ENCODE results near the gene NUP93.

NUP93 gene

GRCh38 chr16:56869513-56870275, 139.8 kb downstream of the NUP93 start:
- no peaks in the 10 kb centered on the region for H3K9me3 ChIP-seq (ENCODE audit: low read depth, low read length)
- DNase-seq (ENCODE audit: low read depth, low spot score): no peak
- TF ChIP-seq POLR2AphosphoS5 (IDR thresholded peaks at IDR 0.05; ENCODE audit: borderline replicate concordance, low read depth, low read length) (no peak), EZH2 (IDR thresholded peaks at IDR 0.05) (no peak), FOXP2 (optimal IDR thresholded peaks at IDR 0.05; ENCODE audit: control extremely low read depth, extremely low read length, insufficient read depth) (no peak)
- H3K9ac ChIP-seq (ENCODE audit: insufficient read length): no peak overlapping the region
- H3K36me3 ChIP-seq (ENCODE audit: insufficient read depth, low read length): no peaks in the 10 kb centered on the region
- H3K27ac ChIP-seq: no peak overlapping the region
- no peak overlapping the region for H3K4me3 ChIP-seq

- TF ChIP-seq EZH2 (IDR thresholded peaks at IDR 0.05): no peak
- no peak for TF ChIP-seq FOXP2 (optimal IDR thresholded peaks at IDR 0.05; ENCODE audit: control extremely low read depth, extremely low read length, insufficient read depth)
- TF ChIP-seq POLR2AphosphoS5 (IDR thresholded peaks at IDR 0.05; ENCODE audit: borderline replicate concordance, low read depth, low read length): no peak
- no peaks in the 10 kb centered on the region for H3K36me3 ChIP-seq (ENCODE audit: insufficient read depth, low read length)
- no peak overlapping the region for H3K9ac ChIP-seq (ENCODE audit: insufficient read length)
- no peak overlapping the region for H3K27ac ChIP-seq
- H3K4me3 ChIP-seq: no peak overlapping the region
- DNase-seq (ENCODE audit: low read depth, low spot score): no peak
- no peaks in the 10 kb centered on the region for H3K9me3 ChIP-seq (ENCODE audit: low read depth, low read length)
These were observed 140.5 kb downstream of the NUP93 start for GRCh38 chr16:56870276-56870888.

GRCh38 chr16:56871172-56871593, 141.3 kb downstream of the NUP93 start:
- Histone ChIP-seq H3K9ac (ENCODE audit: insufficient read length) (no peak overlapping the region), H3K4me3 (no peak overlapping the region), H3K9me3 (ENCODE audit: low read depth, low read length) (no peaks in the 10 kb centered on the region), H3K27ac (no peak overlapping the region), H3K36me3 (ENCODE audit: insufficient read depth, low read length) (no peaks in the 10 kb centered on the region)
- TF ChIP-seq POLR2AphosphoS5 (IDR thresholded peaks at IDR 0.05; ENCODE audit: borderline replicate concordance, low read depth, low read length) (no peak), EZH2 (IDR thresholded peaks at IDR 0.05) (no peak), FOXP2 (optimal IDR thresholded peaks at IDR 0.05; ENCODE audit: control extremely low read depth, extremely low read length, insufficient read depth) (no peak)
- DNase-seq (ENCODE audit: low read depth, low spot score): no peak

- H3K9ac ChIP-seq (ENCODE audit: insufficient read length): no peak overlapping the region
- no peak for TF ChIP-seq EZH2 (IDR thresholded peaks at IDR 0.05)
- TF ChIP-seq POLR2AphosphoS5 (IDR thresholded peaks at IDR 0.05; ENCODE audit: borderline replicate concordance, low read depth, low read length): no peak
- TF ChIP-seq FOXP2 (optimal IDR thresholded peaks at IDR 0.05; ENCODE audit: control extremely low read depth, extremely low read length, insufficient read depth): no peak
- DNase-seq (ENCODE audit: low read depth, low spot score): no peak
- H3K4me3 ChIP-seq: no peak overlapping the region
- H3K36me3 ChIP-seq (ENCODE audit: insufficient read depth, low read length): no peaks in the 10 kb centered on the region
- H3K9me3 ChIP-seq (ENCODE audit: low read depth, low read length): no peaks in the 10 kb centered on the region
- no peak overlapping the region for H3K27ac ChIP-seq
These were observed 143.0 kb downstream of the NUP93 start for GRCh38 chr16:56872863-56873391.

- no peak overlapping the region for H3K4me3 ChIP-seq
- no peak overlapping the region for H3K9ac ChIP-seq (ENCODE audit: insufficient read length)
- H3K9me3 ChIP-seq (ENCODE audit: low read depth, low read length): no peaks in the 10 kb centered on the region
- no peak for TF ChIP-seq FOXP2 (optimal IDR thresholded peaks at IDR 0.05; ENCODE audit: control extremely low read depth, extremely low read length, insufficient read depth)
- TF ChIP-seq POLR2AphosphoS5 (IDR thresholded peaks at IDR 0.05; ENCODE audit: borderline replicate concordance, low read depth, low read length): no peak
- no peaks in the 10 kb centered on the region for H3K36me3 ChIP-seq (ENCODE audit: insufficient read depth, low read length)
- no peak overlapping the region for H3K27ac ChIP-seq
- DNase-seq (ENCODE audit: low read depth, low spot score): no peak
These were observed 144.9 kb downstream of the NUP93 start for GRCh38 chr16:56874800-56875199.

GRCh38 chr16:56876048-56876447, 146.1 kb downstream of the NUP93 start:
- no peaks in the 10 kb centered on the region for H3K9me3 ChIP-seq (ENCODE audit: low read depth, low read length)
- no peak overlapping the region for H3K9ac ChIP-seq (ENCODE audit: insufficient read length)
- H3K36me3 ChIP-seq (ENCODE audit: insufficient read depth, low read length): no peaks in the 10 kb centered on the region
- DNase-seq (ENCODE audit: low read depth, low spot score): no peak
- H3K27ac ChIP-seq: no peak overlapping the region
- TF ChIP-seq POLR2AphosphoS5 (IDR thresholded peaks at IDR 0.05; ENCODE audit: borderline replicate concordance, low read depth, low read length): no peak
- no peak for TF ChIP-seq FOXP2 (optimal IDR thresholded peaks at IDR 0.05; ENCODE audit: control extremely low read depth, extremely low read length, insufficient read depth)
- no peak for TF ChIP-seq EZH2 (IDR thresholded peaks at IDR 0.05)
- no peak overlapping the region for H3K4me3 ChIP-seq

- Histone ChIP-seq H3K27ac (no peak overlapping the region), H3K36me3 (ENCODE audit: insufficient read depth, low read length) (no peaks in the 10 kb centered on the region), H3K9ac (ENCODE audit: insufficient read length) (no peak overlapping the region), H3K9me3 (ENCODE audit: low read depth, low read length) (no peaks in the 10 kb centered on the region), H3K4me3 (no peak overlapping the region)
- TF ChIP-seq POLR2AphosphoS5 (IDR thresholded peaks at IDR 0.05; ENCODE audit: borderline replicate concordance, low read depth, low read length) (no peak), EZH2 (IDR thresholded peaks at IDR 0.05) (no peak), FOXP2 (optimal IDR thresholded peaks at IDR 0.05; ENCODE audit: control extremely low read depth, extremely low read length, insufficient read depth) (no peak)
- DNase-seq (ENCODE audit: low read depth, low spot score): no peak
These were observed 147.7 kb downstream of the NUP93 start for GRCh38 chr16:56877486-56878182.

- H3K4me3 ChIP-seq: no peak overlapping the region
- no peak for DNase-seq (ENCODE audit: low read depth, low spot score)
- no peaks in the 10 kb centered on the region for H3K36me3 ChIP-seq (ENCODE audit: insufficient read depth, low read length)
- H3K9ac ChIP-seq (ENCODE audit: insufficient read length): no peak overlapping the region
- no peak for TF ChIP-seq EZH2 (IDR thresholded peaks at IDR 0.05)
- TF ChIP-seq POLR2AphosphoS5 (IDR thresholded peaks at IDR 0.05; ENCODE audit: borderline replicate concordance, low read depth, low read length): no peak
- H3K9me3 ChIP-seq (ENCODE audit: low read depth, low read length): no peaks in the 10 kb centered on the region
- H3K27ac ChIP-seq: no peak overlapping the region
These were observed 148.4 kb downstream of the NUP93 start for GRCh38 chr16:56878282-56878854.
